OCI-LY7 (cell line): ENCODE data around the gene COL4A2. TPM values are rescaled to one million over a fixed set of nuclear protein-coding genes. Genes with fewer than 3 reads are reported as not detected.

ENCODE experiments used
- BruUV-seq: library from RNA; stranded (reverse); fragments of 400-500 nt; replicated peaks from 2 replicates; lab custom pipeline; 2021; lab: Mats Ljungman, UMichigan
- CTCF ChIA-PET: fragments of 300-600 bp; sonication (Branson Sonifier 250); formaldehyde crosslinking; loops from one replicate; lab custom pipeline; 2022; ENCODE audit warnings: antibody characterized with exemption; ENCODE audit not compliant: unreplicated experiment; lab: Charles Lee
- POLR2A ChIA-PET: fragments of 300-600 bp; sonication (Branson Sonifier 250); formaldehyde crosslinking; loops from one replicate; lab custom pipeline; 2022; ENCODE audit warnings: antibody characterized with exemption; lab: Charles Lee
- DNase-seq: peaks from one replicate; pipeline ENCODE4 v3.0.0-alpha.2; 2015; ENCODE audit warnings: low spot score
- H2AFZ ChIP-seq: fragments of 200-600 bp; sonication (generic), shearing (Covaris generic); 2 replicates; pipeline ENCODE4 v1.6.1; 2014; ENCODE audit warnings: mild to moderate bottlenecking, antibody characterized with exemption, low read length, moderate library complexity
- H3K27ac ChIP-seq: fragments of 200-600 bp; sonication (generic); 2 replicates; pipeline ENCODE4 v1.5.1; 2014; ENCODE audit warnings: mixed run types, low read depth, mild to moderate bottlenecking, moderate library complexity, low read length, inconsistent platforms; ENCODE audit not compliant: poor library complexity, severe bottlenecking
- H3K36me3 ChIP-seq: fragments of 200-600 bp; sonication (generic); 2 replicates; pipeline ENCODE4 v1.6.1; 2014; ENCODE audit warnings: mild to moderate bottlenecking, antibody characterized with exemption, low read length, moderate library complexity, mixed read lengths; ENCODE audit not compliant: insufficient read depth
- H3K4me1 ChIP-seq: fragments of 200-600 bp; sonication (generic); 2 replicates; pipeline ENCODE4 v1.5.1; 2014; ENCODE audit warnings: mild to moderate bottlenecking, low read length; ENCODE audit not compliant: insufficient read depth, poor library complexity, severe bottlenecking
- H3K4me2 ChIP-seq: fragments of 200-600 bp; sonication (generic); 2 replicates; pipeline ENCODE4 v1.6.1; 2014; ENCODE audit warnings: mild to moderate bottlenecking, low read length
- H3K4me3 ChIP-seq: fragments of 200-600 bp; sonication (generic); 2 replicates; pipeline ENCODE4 v1.5.1; 2014; ENCODE audit warnings: mild to moderate bottlenecking, low read depth, low read length; ENCODE audit not compliant: poor library complexity, severe bottlenecking
- H3K79me2 ChIP-seq: fragments of 200-600 bp; sonication (generic); 2 replicates; pipeline ENCODE4 v1.6.1; 2016; ENCODE audit warnings: low read depth, mild to moderate bottlenecking, low read length, moderate library complexity, mixed read lengths; ENCODE audit not compliant: insufficient read depth
- H3K9me2 ChIP-seq: fragments of 200-600 bp; sonication (generic); 2 replicates; pipeline ENCODE4 v1.6.1; 2016; ENCODE audit warnings: mild to moderate bottlenecking, low read length, mixed read lengths; ENCODE audit not compliant: insufficient read depth
- H3K9me3 ChIP-seq: fragments of 200-600 bp; sonication (generic); 2 replicates; pipeline ENCODE4 v1.6.1; 2014; ENCODE audit warnings: mild to moderate bottlenecking, mixed run types, low read length, mixed read lengths
- H4K20me1 ChIP-seq: fragments of 200-600 bp; sonication (generic); 2 replicates; pipeline ENCODE4 v1.6.1; 2014; ENCODE audit warnings: mild to moderate bottlenecking, antibody characterized with exemption, low read length, moderate library complexity, mixed read lengths; ENCODE audit not compliant: insufficient read depth
- CTCF ChIP-seq: fragments of 200-600 bp; sonication (generic); conservative IDR thresholded peaks from 2 replicates; pipeline ENCODE4 v1.5.1; 2014; ENCODE audit warnings: mild to moderate bottlenecking, antibody characterized with exemption, low read length, moderate library complexity, mixed read lengths
- EZH2phosphoT487 ChIP-seq: fragments of 200-600 bp; sonication (generic); IDR thresholded peaks from 2 replicates; pipeline ENCODE4 v1.6.1; 2018; ENCODE audit warnings: low read depth, borderline replicate concordance, mild to moderate bottlenecking, mixed run types, antibody characterized with exemption, low read length, moderate library complexity, mixed read lengths
- intact Hi-C: fragments of 100-400 bp; cut with micrococcal nuclease; formaldehyde crosslinking; loops from one replicate; pipeline ENCODE4 v1.10.0; 2022; ENCODE audit not compliant: unreplicated experiment
- total RNA-seq, 2 experiments: library from RNA; depleted of rRNA in 1 of 2; stranded (reverse); fragments of >200 nt in 1 of 2; shearing (Covaris generic) in 1 of 2; gene quantifications; 2 replicates each; pipeline ENCODE4 v1.2.3, GENCODE V29; 2014 to 2022

Gene COL4A2
- total RNA-seq, 2 experiments from 2014 or later, result 0.34 TPM; not detected in 1

- intact Hi-C loops, result no loop called here
- Histone ChIP-seq H3K27ac (no peak overlapping the region), H3K36me3 (no peaks in the 10 kb centered on the region), H3K9me2 (no peaks in the 10 kb centered on the region), H3K79me2 (no peaks in the 10 kb centered on the region), H2AFZ (no peak overlapping the region), H4K20me1 (no peaks in the 10 kb centered on the region), H3K4me1 (no peaks in the 10 kb centered on the region), H3K9me3 (no peaks in the 10 kb centered on the region), H3K4me2 (no peak overlapping the region), H3K4me3 (no peak overlapping the region)
- CTCF ChIA-PET, result no interaction called here
- TF ChIP-seq CTCF (no peak), EZH2phosphoT487 (no peak)
- BruUV-seq, result no TSS peak
- POLR2A ChIA-PET, result no interaction called here
- DNase-seq, result no peak
These were observed 119.7 kb downstream of the COL4A2 start for GRCh38 chr13:110426735-110427134.

GRCh38 chr13:110428313-110428712, 121.2 kb downstream of the COL4A2 start:
- Histone ChIP-seq H3K9me3 (no peaks in the 10 kb centered on the region), H3K4me3 (no peak overlapping the region), H3K9me2 (no peaks in the 10 kb centered on the region), H3K4me2 (no peak overlapping the region), H3K79me2 (no peaks in the 10 kb centered on the region), H4K20me1 (no peaks in the 10 kb centered on the region), H3K36me3 (no peaks in the 10 kb centered on the region), H2AFZ (no peak overlapping the region), H3K4me1 (no peaks in the 10 kb centered on the region), H3K27ac (no peak overlapping the region)
- no peak for DNase-seq
- POLR2A ChIA-PET, result no interaction called here
- BruUV-seq, result no TSS peak
- CTCF ChIA-PET, result no interaction called here
- intact Hi-C loops, result no loop called here
- no peak for TF ChIP-seq EZH2phosphoT487
- no peak for TF ChIP-seq CTCF

GRCh38 chr13:110430391-110431336, 123.6 kb downstream of the COL4A2 start:
- Histone ChIP-seq H3K9me3 (no peaks in the 10 kb centered on the region), H3K9me2 (no peaks in the 10 kb centered on the region), H3K4me3 (no peak overlapping the region), H3K36me3 (no peaks in the 10 kb centered on the region), H3K79me2 (no peaks in the 10 kb centered on the region), H3K27ac (no peak overlapping the region), H3K4me1 (no peaks in the 10 kb centered on the region), H2AFZ (no peak overlapping the region), H3K4me2 (no peak overlapping the region), H4K20me1 (no peaks in the 10 kb centered on the region)
- TF ChIP-seq EZH2phosphoT487 (no peak), CTCF (no peak)
- intact Hi-C loops, result no loop called here
- no TSS peak for BruUV-seq
- ChIA-PET CTCF (no interaction called here), POLR2A (no interaction called here)
- DNase-seq, result no peak
